HL-60 (cell line): Measurements from ENCODE around the gene BRAP.
"Not testable (repeated sequence)": the region's sequence is repeated elsewhere in the genome, so short reads cannot be mapped to it uniquely, and the experiment has no call there.

Source experiments
- DNase-seq, 2 experiments: peaks; one replicate each; pipeline ENCODE4 v3.0.0-alpha.2; 2010 to 2020; ENCODE audit warnings: low read depth in 1 of 2, low spot score in 1 of 2
- H3K27ac ChIP-seq: fragments of 250-450 bp; sonication (Bioruptor Pico); replicated peaks from 2 replicates; pipeline ENCODE4 v1.5.1; 2020; ENCODE audit warnings: mild to moderate bottlenecking, moderate library complexity
- H3K27me3 ChIP-seq: fragments of 250-450 bp; sonication (Bioruptor Pico); 2 replicates; pipeline ENCODE4 v1.5.1; 2021; ENCODE audit warnings: mild to moderate bottlenecking, moderate library complexity; ENCODE audit not compliant: insufficient read depth, poor library complexity, severe bottlenecking
- H3K4me3 ChIP-seq: replicated peaks from 2 replicates; pipeline ENCODE4 v1.5.1; 2011; ENCODE audit warnings: mild to moderate bottlenecking, control low read depth, low read length; ENCODE audit not compliant: insufficient read depth
- GABPA ChIP-seq: IDR thresholded peaks from 2 replicates; pipeline ENCODE4 v1.6.1; 2012; ENCODE audit warnings: low read depth
- POLR2AphosphoS5 ChIP-seq: IDR thresholded peaks from 2 replicates; pipeline ENCODE4 v1.6.1; 2012; ENCODE audit warnings: low read depth
- SPI1 ChIP-seq: IDR thresholded peaks from 2 replicates; pipeline ENCODE4 v1.6.1; 2012; ENCODE audit warnings: low read depth, mild to moderate bottlenecking, borderline replicate concordance
- TF ChIP-seq, protein P1 (sequence below): IDR thresholded peaks from one replicate; pipeline ENCODE4 v1.5.1; 2011; ENCODE audit warnings: low read length, control low read depth, inconsistent platforms; ENCODE audit not compliant: insufficient read depth
- TF ChIP-seq, protein P2 (sequence below): IDR thresholded peaks from 2 replicates; pipeline ENCODE4 v1.6.1; 2012; ENCODE audit warnings: low read depth; ENCODE audit not compliant: insufficient replicate concordance

BRAP gene

DNA sequence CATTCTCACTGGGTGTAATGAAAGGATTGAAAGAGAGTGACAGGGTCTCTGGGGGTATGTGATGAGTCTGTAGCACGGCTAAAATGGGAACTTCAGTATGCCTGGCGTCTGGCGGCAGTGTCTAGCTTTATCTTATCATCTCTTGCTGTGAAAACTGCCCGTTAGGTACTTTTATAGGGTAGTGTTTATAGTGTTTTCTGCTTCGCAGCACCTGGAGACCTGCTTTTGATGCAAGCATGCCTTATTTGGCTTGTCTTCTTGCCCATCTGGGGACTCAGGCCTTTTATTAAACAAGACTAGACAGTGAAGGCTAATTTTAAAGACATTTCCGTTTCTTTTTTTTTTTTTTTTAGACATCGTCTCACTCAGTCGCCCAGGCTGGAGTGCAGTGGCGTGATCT, 44.7 kb upstream of the BRAP start:
- Histone ChIP-seq H3K27me3 (no peaks in the 10 kb centered on the region), H3K4me3 (no peak overlapping the region), H3K27ac (no peak overlapping the region)
- DNase-seq, result no peak
- TF ChIP-seq POLR2AphosphoS5 (no peak), SPI1 (no peak), GABPA (no peak)
- TF ChIP-seq, protein P1, sequence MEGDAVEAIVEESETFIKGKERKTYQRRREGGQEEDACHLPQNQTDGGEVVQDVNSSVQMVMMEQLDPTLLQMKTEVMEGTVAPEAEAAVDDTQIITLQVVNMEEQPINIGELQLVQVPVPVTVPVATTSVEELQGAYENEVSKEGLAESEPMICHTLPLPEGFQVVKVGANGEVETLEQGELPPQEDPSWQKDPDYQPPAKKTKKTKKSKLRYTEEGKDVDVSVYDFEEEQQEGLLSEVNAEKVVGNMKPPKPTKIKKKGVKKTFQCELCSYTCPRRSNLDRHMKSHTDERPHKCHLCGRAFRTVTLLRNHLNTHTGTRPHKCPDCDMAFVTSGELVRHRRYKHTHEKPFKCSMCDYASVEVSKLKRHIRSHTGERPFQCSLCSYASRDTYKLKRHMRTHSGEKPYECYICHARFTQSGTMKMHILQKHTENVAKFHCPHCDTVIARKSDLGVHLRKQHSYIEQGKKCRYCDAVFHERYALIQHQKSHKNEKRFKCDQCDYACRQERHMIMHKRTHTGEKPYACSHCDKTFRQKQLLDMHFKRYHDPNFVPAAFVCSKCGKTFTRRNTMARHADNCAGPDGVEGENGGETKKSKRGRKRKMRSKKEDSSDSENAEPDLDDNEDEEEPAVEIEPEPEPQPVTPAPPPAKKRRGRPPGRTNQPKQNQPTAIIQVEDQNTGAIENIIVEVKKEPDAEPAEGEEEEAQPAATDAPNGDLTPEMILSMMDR, result no peak
- TF ChIP-seq, protein P2, sequence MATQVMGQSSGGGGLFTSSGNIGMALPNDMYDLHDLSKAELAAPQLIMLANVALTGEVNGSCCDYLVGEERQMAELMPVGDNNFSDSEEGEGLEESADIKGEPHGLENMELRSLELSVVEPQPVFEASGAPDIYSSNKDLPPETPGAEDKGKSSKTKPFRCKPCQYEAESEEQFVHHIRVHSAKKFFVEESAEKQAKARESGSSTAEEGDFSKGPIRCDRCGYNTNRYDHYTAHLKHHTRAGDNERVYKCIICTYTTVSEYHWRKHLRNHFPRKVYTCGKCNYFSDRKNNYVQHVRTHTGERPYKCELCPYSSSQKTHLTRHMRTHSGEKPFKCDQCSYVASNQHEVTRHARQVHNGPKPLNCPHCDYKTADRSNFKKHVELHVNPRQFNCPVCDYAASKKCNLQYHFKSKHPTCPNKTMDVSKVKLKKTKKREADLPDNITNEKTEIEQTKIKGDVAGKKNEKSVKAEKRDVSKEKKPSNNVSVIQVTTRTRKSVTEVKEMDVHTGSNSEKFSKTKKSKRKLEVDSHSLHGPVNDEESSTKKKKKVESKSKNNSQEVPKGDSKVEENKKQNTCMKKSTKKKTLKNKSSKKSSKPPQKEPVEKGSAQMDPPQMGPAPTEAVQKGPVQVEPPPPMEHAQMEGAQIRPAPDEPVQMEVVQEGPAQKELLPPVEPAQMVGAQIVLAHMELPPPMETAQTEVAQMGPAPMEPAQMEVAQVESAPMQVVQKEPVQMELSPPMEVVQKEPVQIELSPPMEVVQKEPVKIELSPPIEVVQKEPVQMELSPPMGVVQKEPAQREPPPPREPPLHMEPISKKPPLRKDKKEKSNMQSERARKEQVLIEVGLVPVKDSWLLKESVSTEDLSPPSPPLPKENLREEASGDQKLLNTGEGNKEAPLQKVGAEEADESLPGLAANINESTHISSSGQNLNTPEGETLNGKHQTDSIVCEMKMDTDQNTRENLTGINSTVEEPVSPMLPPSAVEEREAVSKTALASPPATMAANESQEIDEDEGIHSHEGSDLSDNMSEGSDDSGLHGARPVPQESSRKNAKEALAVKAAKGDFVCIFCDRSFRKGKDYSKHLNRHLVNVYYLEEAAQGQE, result no peak

DNA sequence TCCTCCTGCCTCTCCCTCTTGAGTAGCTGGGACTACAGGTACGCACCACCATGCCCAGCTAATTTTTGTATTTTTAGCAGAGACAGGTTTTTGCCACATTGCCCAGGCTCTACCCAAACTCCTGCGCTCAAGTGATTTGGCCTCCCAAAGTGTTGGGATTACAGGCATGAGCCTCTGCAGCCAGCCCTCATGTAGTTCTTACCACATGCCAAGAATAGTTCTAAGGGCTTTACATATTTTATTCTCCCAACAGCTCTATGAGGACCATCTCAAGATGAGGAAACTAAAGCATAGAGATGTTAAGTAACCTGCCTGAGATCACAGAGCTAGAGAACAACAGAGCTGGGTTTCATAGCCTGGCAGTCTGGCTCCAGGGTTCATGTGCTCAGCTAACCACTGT, 43.0 kb upstream of the BRAP start:
- TF ChIP-seq, protein P2, result no peak
- TF ChIP-seq, protein P1, result no peak
- TF ChIP-seq POLR2AphosphoS5, result no peak
- TF ChIP-seq SPI1, result no peak
- no peak for TF ChIP-seq GABPA
- Histone ChIP-seq H3K4me3 (no peak overlapping the region), H3K27me3 (no peaks in the 10 kb centered on the region), H3K27ac (no peak overlapping the region)
- no peak for DNase-seq

DNA sequence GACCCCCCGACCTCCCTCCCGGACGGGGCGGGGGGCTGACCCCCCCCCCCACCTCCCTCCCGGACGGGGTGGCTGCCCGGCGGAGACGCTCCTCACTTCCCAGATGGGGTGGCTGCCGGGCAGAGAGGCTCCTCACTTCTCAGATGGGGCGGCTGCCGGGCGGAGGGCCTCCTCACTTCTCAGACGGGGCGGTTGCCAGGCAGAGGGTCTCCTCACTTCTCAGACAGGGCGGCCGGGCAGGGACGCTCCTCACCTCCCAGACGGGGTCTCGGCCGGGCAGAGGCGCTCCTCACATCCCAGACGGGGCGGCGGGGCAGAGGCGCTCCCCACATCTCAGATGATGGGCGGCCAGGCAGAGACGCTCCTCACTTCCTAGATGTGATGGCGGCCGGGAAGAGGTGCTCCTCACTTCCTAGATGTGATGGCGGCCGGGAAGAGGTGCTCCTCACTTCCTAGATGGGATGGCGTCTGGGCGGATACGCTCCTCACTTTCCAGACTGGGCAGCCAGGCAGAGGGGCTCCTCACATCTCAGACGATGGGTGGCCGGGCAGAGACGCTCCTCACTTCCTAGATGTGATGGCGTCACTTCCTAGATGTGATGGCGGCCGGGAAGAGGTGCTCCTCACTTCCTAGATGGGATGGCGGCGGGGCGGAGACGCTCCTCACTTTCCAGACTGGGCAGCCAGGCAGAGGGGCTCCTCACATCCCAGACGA, 38.0 kb upstream of the BRAP start:
- DNase-seq, H3K4me3 ChIP-seq, H3K27me3 ChIP-seq, H3K27ac ChIP-seq: not testable (repeated sequence)

DNA sequence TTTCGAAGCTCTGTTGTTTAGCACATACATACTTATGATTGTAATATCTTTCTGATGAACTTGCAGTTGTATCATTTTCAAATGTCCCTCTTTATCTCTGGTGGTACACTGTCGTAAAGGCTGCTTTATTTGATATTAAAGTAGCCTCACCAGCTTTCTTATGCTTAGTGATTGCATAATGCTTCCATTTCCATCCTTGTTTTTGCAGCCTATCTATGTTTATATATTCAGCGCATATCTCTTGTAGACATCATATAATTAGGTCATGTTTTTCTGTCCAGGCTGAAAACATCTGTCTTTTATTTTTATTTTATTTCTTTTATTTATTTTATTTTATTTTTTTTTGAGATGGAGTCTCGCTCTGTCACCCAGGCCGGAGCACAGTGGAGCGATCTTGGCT, 34.7 kb upstream of the BRAP start:
- TF ChIP-seq GABPA (no peak), POLR2AphosphoS5 (no peak), SPI1 (no peak)
- TF ChIP-seq, protein P2, result no peak
- TF ChIP-seq, protein P1, result no peak
- no peak overlapping the region for H3K27ac ChIP-seq
- DNase-seq, result no peak
- H3K27me3 ChIP-seq, result no peaks in the 10 kb centered on the region
- H3K4me3 ChIP-seq, result no peak overlapping the region

DNA sequence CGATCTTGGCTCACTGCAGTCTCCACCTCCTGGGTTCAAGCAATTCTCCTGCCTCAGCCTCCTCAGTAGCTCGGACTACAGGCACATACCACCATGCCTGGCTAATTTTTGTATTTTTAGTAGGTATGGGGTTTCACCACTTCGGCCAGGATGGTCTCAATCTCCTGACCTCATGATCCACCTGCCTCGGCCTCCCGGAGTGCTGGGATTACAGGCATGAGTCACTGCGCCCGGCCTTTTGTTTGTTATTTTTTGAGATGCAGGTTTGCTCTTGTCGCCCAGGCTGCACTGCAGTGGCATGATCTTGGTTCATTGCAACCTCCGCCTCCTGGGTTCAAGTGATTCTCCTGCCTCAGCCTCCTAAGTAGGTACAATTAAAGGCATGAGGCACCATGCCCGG, 33.6 kb upstream of the BRAP start:
- not testable (repeated sequence) for H3K27ac ChIP-seq, H3K4me3 ChIP-seq, DNase-seq, H3K27me3 ChIP-seq
